Ovary (tissue), 3 donors: Measurements from ENCODE around the gene FAM53B.

Experiments
- POLR2A ChIP-seq: fragments of 450-650 bp; IDR thresholded peaks from one replicate; pipeline ENCODE4 v1.6.1; 2017; ENCODE audit warnings: antibody characterized with exemption, mild to moderate bottlenecking, moderate library complexity
- TF ChIP-seq, protein P1 (sequence below), 3 donors: fragments of 450-650 bp in 2 of 3; fragments of 200-600 bp in 1 of 3; IDR thresholded peaks; one replicate each; pipeline versions ENCODE4 v1.5.1 to v1.8.0; 2016 to 2022; ENCODE audit warnings: antibody characterized with exemption in 3 of 3, mild to moderate bottlenecking in 1 of 3
- donor health status: DM: no; HTN: no; CAD: no.

DNA sequence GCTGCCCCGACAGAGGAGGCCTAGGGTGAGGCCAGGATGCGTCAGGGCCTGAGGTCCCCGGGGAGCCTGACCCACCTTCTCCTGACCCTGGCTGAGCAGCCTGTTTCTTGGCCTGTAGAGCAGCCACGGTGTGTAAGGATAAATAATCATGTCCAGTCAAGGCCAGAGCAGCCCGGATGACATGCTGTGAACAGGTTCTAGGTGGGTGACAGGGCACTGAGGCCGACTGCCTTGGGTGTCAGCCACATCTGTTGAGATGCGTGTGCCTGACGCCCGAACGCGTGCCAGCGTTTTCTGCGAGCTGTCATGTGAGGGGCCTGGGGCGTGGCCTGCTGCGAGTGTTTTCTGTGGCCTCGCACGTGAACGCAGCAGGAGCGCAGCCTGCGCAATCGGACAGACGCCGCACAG, 118.3 kb downstream of the FAM53B start:
- no peak for TF ChIP-seq POLR2A
- TF ChIP-seq, protein P1, sequence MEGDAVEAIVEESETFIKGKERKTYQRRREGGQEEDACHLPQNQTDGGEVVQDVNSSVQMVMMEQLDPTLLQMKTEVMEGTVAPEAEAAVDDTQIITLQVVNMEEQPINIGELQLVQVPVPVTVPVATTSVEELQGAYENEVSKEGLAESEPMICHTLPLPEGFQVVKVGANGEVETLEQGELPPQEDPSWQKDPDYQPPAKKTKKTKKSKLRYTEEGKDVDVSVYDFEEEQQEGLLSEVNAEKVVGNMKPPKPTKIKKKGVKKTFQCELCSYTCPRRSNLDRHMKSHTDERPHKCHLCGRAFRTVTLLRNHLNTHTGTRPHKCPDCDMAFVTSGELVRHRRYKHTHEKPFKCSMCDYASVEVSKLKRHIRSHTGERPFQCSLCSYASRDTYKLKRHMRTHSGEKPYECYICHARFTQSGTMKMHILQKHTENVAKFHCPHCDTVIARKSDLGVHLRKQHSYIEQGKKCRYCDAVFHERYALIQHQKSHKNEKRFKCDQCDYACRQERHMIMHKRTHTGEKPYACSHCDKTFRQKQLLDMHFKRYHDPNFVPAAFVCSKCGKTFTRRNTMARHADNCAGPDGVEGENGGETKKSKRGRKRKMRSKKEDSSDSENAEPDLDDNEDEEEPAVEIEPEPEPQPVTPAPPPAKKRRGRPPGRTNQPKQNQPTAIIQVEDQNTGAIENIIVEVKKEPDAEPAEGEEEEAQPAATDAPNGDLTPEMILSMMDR (IDR thresholded peaks at IDR 0.05) = no peak
